ENCODE measurements around the gene ETFB. TPM values are rescaled to one million over a fixed set of nuclear protein-coding genes. Genes with fewer than 3 reads are reported as not detected.

The ETFB gene
- total and polyA plus RNA-seq, 9 of the 15 experiments (the other 6 are each of a cell fraction or from before 2014, with no cell fraction given), result 18.1 to 143 (median 96.1) TPM

DNA sequence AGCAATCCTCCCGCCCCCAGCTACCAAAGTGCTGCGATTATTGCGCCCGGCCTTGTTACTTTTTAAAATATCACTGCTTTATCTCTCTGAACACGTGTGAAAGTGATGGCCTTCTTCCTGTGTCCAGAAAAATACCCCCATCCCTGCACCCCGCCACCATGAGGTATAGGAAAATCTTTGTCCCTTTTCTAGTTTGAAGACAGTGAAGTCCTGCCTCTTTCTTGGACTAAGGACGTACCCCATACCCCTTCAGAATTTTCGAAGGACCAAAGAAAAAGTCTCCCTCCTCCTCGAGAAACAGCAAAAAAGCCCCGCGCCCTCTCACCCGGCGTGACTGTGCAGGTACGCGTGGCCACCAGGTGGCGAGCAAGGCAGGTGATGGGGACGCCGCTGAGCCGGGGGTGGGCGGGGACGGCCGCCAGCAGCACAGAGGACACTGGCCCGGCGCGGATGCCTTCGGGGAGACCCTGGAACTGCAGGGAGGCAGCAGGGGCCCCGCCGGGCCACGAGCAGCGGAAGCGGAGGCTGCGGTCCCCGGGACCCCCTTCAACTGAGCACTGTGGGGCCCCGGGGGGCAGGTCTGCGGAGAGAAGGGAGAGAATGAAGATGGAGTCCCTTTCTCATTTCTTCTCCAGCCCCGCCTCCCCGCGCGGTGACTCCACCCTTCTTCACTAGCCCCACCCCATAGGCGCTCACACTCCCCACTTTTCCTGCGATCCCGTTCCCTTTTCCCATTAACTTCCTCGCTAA is 27.4 kb downstream of the ETFB start (continued):
- TF ChIP-seq PCBP1 (IDR thresholded peaks at IDR 0.05; ENCODE audit: low read depth, low read length, poor library complexity, severe bottlenecking) (peak; percentile 76), JUND (IDR thresholded peaks at IDR 0.05; ENCODE audit: borderline replicate concordance, low read depth, low read length) (peak; percentile 43), JUND (tag; IDR thresholded peaks at IDR 0.05; ENCODE audit: borderline replicate concordance, low read depth, low read length) (no peak), EP400 (IDR thresholded peaks at IDR 0.05) (peak; percentile 87), HMBOX1 (IDR thresholded peaks at IDR 0.05) (no peak), ZNF518B (CRISPR knock-in tag; IDR thresholded peaks at IDR 0.05) (no peak), KLF13 (tag; IDR thresholded peaks at IDR 0.05; ENCODE audit: borderline replicate concordance, low read depth) (peak; percentile 90), HCFC1 (IDR thresholded peaks at IDR 0.05; ENCODE audit: low read depth, low read length) (0 out of 2 replicates have a peak, but pooled peaks have one; percentile 33), FOSL1 (tag; conservative IDR thresholded peaks at IDR 0.05) (peak; percentile 33; the same call in 1 of the 2 replicates), E2F1 (CRISPR knock-in tag; IDR thresholded peaks at IDR 0.05) (0 out of 2 replicates have a peak, but pooled peaks have one; percentile 16), CTBP1 (IDR thresholded peaks at IDR 0.05; ENCODE audit: borderline replicate concordance) (peak; percentile 57), ZNF282 (CRISPR knock-in tag; IDR thresholded peaks at IDR 0.05) (no peak), ZNF717 (CRISPR knock-in tag; IDR thresholded peaks at IDR 0.05) (no peak), RAD51 (IDR thresholded peaks at IDR 0.05; ENCODE audit: borderline replicate concordance, low read depth) (peak; percentile 46; the same call in 1 of the 2 replicates), MYBL2 (IDR thresholded peaks at IDR 0.05; ENCODE audit: low read depth) (peak; percentile 25; the same call in 1 of the 2 replicates), MYBL2 (CRISPR knock-in tag; IDR thresholded peaks at IDR 0.05; ENCODE audit: borderline replicate concordance) (no peak), NUFIP1 (IDR thresholded peaks at IDR 0.05; ENCODE audit: partially characterized antibody) (no peak), SUPT5H (IDR thresholded peaks at IDR 0.05) (0 out of 2 replicates have a peak, but pooled peaks have one; percentile 14), WHSC1 (IDR thresholded peaks at IDR 0.05; ENCODE audit: low read length) (no peak), CCAR2 (IDR thresholded peaks at IDR 0.05; ENCODE audit: low read depth, low read length) (no peak), CCNT2 (IDR thresholded peaks at IDR 0.05; ENCODE audit: borderline replicate concordance, extremely low read depth, insufficient read length, low read depth, low read length) (peak; percentile 28)
- TF ChIP-seq, protein P1, sequence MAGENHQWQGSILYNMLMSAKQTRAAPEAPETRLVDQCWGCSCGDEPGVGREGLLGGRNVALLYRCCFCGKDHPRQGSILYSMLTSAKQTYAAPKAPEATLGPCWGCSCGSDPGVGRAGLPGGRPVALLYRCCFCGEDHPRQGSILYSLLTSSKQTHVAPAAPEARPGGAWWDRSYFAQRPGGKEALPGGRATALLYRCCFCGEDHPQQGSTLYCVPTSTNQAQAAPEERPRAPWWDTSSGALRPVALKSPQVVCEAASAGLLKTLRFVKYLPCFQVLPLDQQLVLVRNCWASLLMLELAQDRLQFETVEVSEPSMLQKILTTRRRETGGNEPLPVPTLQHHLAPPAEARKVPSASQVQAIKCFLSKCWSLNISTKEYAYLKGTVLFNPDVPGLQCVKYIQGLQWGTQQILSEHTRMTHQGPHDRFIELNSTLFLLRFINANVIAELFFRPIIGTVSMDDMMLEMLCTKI (IDR thresholded peaks at IDR 0.05; ENCODE audit: partially characterized antibody), result no peak

All from K562 (cell line).